Fibroblast of villous mesenchyme (primary cell): ENCODE results near the gene RAB11FIP3. TPM values are rescaled to one million over a fixed set of nuclear protein-coding genes. Genes with fewer than 3 reads are reported as not detected.

Experiments
- DNase-seq: peaks from one replicate; pipeline ENCODE4 v3.0.0-alpha.2; 2010; ENCODE audit warnings: low read depth
- H3K4me3 ChIP-seq: 2 replicates; pipeline ENCODE4 v1.5.1; 2011; ENCODE audit warnings: low read depth, mild to moderate bottlenecking, low read length
- CTCF ChIP-seq: IDR thresholded peaks from 2 replicates; pipeline ENCODE4 v1.5.1; 2012; ENCODE audit warnings: low read depth, mild to moderate bottlenecking, low read length; ENCODE audit not compliant: insufficient read depth
- total RNA-seq: library from RNA; depleted of rRNA; stranded (reverse); fragments of >200 nt; gene quantifications from 2 replicates; pipeline ENCODE4 v1.2.3, GENCODE V29; 2012

Gene RAB11FIP3
- total RNA-seq, 1 donor, result 19.4 TPM

GRCh38 chr16:426115-426905 lies 861 bp downstream of the RAB11FIP3 start:
- DNase-seq, result peak; percentile 17

DNA sequence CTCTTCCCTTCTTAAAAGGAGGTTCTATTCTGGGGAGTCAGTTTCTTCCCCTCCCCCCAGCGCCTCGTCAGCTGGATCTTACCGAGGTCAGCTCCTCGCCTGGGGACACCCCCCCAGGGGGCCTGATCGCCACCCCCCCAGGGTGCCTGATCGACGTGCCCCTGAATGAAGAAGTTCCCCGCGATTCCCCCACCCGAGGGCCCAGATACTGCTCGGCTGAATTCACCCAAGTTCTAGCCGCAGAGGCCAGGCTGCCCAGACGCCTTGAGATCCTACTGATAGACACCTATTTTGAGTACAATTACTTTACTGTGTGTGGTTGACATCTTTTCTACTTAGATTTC lies 1.4 kb downstream of the RAB11FIP3 start:
- no peak for TF ChIP-seq CTCF
- H3K4me3 ChIP-seq, result peak overlapping the region; percentile 78
- DNase-seq, result peak; percentile 23

More at GRCh38 chr16:426115-426905, 861 bp downstream of the RAB11FIP3 start:
- TF ChIP-seq CTCF, result no peak
- peak overlapping the region; percentile 78 for H3K4me3 ChIP-seq

DNA sequence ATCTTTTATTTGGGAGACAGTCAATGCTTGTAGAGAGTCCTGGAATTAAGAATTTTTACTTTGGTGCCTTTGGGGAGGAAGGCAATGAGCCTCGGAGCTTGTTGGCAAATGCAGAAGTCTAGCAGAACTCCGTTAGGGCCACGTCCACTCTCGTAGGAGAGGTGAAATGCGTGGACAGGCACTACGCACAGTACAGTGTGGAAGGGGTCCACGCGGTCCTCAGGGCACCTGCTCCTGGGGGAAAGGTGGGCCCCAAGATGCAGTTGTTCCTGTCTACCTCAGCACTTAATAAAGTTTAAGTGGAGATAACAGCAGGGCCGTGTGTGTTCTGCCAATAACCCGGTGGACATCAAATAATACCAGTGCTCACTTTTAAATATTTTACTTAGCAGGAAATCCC lies 1.8 kb downstream of the RAB11FIP3 start:
- H3K4me3 ChIP-seq, result peak overlapping the region; percentile 78
- no peak for DNase-seq
- TF ChIP-seq CTCF, result no peak

- H3K4me3 ChIP-seq, result no peak overlapping the region
- DNase-seq, result no peak
- no peak for TF ChIP-seq CTCF
Measured at GRCh38 chr16:430904-431303, 5.5 kb downstream of the RAB11FIP3 start.

DNA sequence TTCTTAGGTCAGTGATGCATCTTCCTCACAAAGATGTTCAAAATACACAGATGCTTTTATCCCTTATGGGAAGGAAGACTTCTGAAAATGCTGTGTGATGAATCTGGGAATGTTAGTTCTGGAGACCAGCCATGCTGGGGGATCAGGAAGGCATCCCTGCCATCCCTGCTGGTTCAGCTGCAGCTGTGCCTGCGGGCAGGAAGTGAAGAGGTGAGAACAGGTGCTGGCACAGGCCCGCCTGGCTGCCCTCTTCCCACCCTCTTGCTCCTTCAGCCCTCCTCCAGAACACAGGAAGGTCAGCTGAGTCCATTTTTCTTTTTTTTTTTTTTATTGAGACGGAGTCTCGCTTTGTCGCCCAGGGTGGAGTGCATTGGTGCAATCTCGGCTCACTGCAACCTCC lies 15.2 kb downstream of the RAB11FIP3 start:
- no peak overlapping the region for H3K4me3 ChIP-seq
- DNase-seq, result no peak
- no peak for TF ChIP-seq CTCF

DNA sequence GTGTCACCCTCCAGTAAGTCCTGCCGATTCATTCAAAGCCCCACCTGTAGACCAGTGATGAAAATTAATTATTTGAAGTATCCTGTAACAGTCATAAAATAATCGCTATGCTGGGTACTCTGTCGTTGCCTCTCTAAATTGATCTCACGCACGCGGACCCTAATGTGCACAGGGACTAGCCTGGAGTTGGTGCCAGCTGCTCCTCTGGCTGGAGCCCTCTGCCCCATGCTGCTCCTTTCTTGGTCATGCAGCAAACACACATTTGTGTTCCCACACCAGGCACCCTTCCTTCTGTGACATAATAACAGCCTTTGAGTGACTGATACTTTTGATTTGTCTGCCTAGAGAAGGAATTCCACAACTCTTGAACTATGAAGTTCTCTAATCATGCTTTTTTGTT lies 16.0 kb downstream of the RAB11FIP3 start:
- DNase-seq, result no peak
- TF ChIP-seq CTCF, result no peak
- H3K4me3 ChIP-seq, result no peak overlapping the region

- H3K4me3 ChIP-seq, result peak overlapping the region; percentile 9
- TF ChIP-seq CTCF, result no peak
- DNase-seq, result peak; percentile 54
Measured at GRCh38 chr16:442976-443375, 17.5 kb downstream of the RAB11FIP3 start.
